Measurements from ENCODE around the gene MS4A10.

DNA sequence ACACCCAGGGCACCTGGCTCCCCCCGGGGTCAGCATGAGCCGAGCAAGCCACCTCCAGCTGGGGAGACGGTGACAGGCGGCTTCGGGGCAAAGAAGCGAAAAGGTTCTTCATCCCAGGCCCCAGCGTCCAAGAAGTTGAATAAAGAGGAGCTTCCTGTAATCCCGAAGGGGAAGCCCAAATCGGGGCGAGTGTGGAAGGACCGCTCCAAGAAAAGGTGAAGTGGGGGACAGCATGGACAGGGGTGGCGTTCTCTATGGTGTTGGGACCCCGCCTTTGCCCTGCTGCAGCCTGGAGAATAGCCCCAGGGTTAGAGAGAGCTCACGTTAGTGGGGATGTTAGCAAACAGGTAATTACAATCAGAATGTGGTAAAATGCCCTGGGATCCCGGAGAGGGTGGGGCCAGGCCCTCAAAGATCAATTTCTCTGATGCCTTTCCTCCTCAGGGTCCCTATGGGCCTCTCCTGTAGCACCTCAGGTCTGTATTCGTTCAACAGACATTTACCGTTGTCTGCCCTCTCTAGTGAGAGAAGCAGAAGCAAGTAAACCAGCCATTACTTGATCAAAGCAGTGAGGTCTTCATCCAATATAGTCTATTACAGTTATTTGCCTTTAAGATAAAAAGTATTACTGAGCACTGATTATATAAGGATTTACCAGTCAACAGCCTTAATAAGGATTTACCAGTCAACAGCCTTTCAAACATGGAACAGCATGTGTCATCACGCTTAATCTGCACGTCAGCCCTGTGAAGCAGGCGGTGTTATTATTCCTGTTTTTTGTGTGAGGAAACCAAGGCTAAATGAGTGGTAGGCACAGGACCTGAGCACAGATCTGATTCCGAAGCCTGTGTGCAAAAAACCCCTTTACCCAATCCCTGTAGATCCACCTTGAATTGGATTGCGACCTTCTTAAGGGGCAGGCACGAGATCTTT is 57.8 kb downstream of the MS4A10 start:
- TF ChIP-seq, protein P1, sequence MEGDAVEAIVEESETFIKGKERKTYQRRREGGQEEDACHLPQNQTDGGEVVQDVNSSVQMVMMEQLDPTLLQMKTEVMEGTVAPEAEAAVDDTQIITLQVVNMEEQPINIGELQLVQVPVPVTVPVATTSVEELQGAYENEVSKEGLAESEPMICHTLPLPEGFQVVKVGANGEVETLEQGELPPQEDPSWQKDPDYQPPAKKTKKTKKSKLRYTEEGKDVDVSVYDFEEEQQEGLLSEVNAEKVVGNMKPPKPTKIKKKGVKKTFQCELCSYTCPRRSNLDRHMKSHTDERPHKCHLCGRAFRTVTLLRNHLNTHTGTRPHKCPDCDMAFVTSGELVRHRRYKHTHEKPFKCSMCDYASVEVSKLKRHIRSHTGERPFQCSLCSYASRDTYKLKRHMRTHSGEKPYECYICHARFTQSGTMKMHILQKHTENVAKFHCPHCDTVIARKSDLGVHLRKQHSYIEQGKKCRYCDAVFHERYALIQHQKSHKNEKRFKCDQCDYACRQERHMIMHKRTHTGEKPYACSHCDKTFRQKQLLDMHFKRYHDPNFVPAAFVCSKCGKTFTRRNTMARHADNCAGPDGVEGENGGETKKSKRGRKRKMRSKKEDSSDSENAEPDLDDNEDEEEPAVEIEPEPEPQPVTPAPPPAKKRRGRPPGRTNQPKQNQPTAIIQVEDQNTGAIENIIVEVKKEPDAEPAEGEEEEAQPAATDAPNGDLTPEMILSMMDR (IDR thresholded peaks at IDR 0.05), result no peak
- no peak for TF ChIP-seq POLR2A (IDR thresholded peaks at IDR 0.05)
- TF ChIP-seq EP300 (IDR thresholded peaks at IDR 0.05), result no peak
